Suprapubic skin (tissue), 4 donors: ENCODE results near the gene PAK6.

Experiments used
- CTCF ChIP-seq, 2 donors: fragments of 200-600 bp in 1 of 2; fragments of 450-650 bp in 1 of 2; sonication (generic) in 1 of 2; IDR thresholded peaks; one replicate each; pipeline ENCODE4 v1.5.1; 2016 to 2019; ENCODE audit warnings: antibody characterized with exemption in 2 of 2, mild to moderate bottlenecking in 1 of 2, moderate library complexity in 1 of 2
- POLR2A ChIP-seq, 2 donors: fragments of 450-650 bp; IDR thresholded peaks; one replicate each; pipeline ENCODE4 v1.6.1; 2017; ENCODE audit warnings: antibody characterized with exemption in 2 of 2, mild to moderate bottlenecking in 2 of 2, moderate library complexity in 2 of 2
- POLR2AphosphoS5 ChIP-seq, 3 donors: sonication (generic); formaldehyde crosslinking; IDR thresholded peaks; one replicate each; pipeline ENCODE4 v1.6.1; 2017; ENCODE audit warnings: antibody characterized with exemption in 3 of 3

- TF ChIP-seq CTCF (IDR thresholded peaks at IDR 0.05) (no peak), POLR2AphosphoS5 (IDR thresholded peaks at IDR 0.05) (no peak), POLR2A (IDR thresholded peaks at IDR 0.05) (no peak)
Measured at GRCh38 chr15:40241269-40242212, 2.7 kb downstream of the PAK6 start.
